ENCODE measurements around the gene ACYP2.
"Not testable (repeated sequence)": the region's sequence is repeated elsewhere in the genome, so short reads cannot be mapped to it uniquely, and the experiment has no call there.

DNA sequence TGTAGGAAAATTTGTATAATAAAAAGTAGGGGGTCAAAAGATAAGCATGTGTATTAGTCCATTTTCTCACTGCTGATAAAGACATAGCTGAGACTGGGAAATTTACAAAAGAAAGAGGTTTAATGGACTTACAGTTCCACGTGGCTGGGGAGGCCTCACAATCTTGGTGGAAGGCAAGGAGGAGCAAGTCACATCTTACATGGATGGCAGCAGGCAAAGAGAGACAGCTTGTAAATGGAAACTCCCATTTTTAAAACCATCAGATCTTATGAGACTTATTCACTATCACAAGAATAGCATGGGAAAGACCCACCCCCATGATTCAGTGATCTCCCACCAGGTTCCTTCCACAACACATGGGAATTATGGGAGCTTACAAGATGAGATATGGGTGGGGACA lies 149.7 kb downstream of the ACYP2 start:
- TF ChIP-seq, protein P1, sequence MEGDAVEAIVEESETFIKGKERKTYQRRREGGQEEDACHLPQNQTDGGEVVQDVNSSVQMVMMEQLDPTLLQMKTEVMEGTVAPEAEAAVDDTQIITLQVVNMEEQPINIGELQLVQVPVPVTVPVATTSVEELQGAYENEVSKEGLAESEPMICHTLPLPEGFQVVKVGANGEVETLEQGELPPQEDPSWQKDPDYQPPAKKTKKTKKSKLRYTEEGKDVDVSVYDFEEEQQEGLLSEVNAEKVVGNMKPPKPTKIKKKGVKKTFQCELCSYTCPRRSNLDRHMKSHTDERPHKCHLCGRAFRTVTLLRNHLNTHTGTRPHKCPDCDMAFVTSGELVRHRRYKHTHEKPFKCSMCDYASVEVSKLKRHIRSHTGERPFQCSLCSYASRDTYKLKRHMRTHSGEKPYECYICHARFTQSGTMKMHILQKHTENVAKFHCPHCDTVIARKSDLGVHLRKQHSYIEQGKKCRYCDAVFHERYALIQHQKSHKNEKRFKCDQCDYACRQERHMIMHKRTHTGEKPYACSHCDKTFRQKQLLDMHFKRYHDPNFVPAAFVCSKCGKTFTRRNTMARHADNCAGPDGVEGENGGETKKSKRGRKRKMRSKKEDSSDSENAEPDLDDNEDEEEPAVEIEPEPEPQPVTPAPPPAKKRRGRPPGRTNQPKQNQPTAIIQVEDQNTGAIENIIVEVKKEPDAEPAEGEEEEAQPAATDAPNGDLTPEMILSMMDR (IDR thresholded peaks at IDR 0.05) = not testable (repeated sequence)
- not testable (repeated sequence) for TF ChIP-seq POLR2A (IDR thresholded peaks at IDR 0.05)

Measured in Peyer's patch (tissue), 4 donors.